SK-N-SH (cell line): ENCODE results near the gene ACAP3.

Source experiments
- CTCF ChIP-seq: fragments of 200-600 bp; sonication (generic); IDR thresholded peaks from 2 replicates; pipeline ENCODE4 v1.6.1; 2017; ENCODE audit warnings: antibody characterized with exemption, mild to moderate bottlenecking, moderate library complexity
- ELF1 ChIP-seq: IDR thresholded peaks from 2 replicates; pipeline ENCODE4 v1.4.0; 2012
- FOSL2 ChIP-seq: IDR thresholded peaks from 2 replicates; pipeline ENCODE4 v1.4.0; 2012; ENCODE audit warnings: low read depth, mild to moderate bottlenecking, moderate library complexity, borderline replicate concordance
- GABPA ChIP-seq: IDR thresholded peaks from 2 replicates; pipeline ENCODE4 v1.4.0; 2012; ENCODE audit warnings: low read depth, mild to moderate bottlenecking
- RAD21 ChIP-seq: IDR thresholded peaks from 2 replicates; pipeline ENCODE4 v1.6.1; 2012; ENCODE audit warnings: mild to moderate bottlenecking, low read length
- TAF1 ChIP-seq: IDR thresholded peaks from 2 replicates; pipeline ENCODE4 v1.6.1; 2012; ENCODE audit warnings: low read depth, mild to moderate bottlenecking, low read length, moderate library complexity, borderline replicate concordance
- YY1 ChIP-seq: IDR thresholded peaks from 2 replicates; pipeline ENCODE4 v1.4.0; 2012; ENCODE audit warnings: low read depth, mild to moderate bottlenecking
- ZBTB33 ChIP-seq: IDR thresholded peaks from 2 replicates; pipeline ENCODE4 v1.4.0; 2012; ENCODE audit warnings: low read depth, borderline replicate concordance

DNA sequence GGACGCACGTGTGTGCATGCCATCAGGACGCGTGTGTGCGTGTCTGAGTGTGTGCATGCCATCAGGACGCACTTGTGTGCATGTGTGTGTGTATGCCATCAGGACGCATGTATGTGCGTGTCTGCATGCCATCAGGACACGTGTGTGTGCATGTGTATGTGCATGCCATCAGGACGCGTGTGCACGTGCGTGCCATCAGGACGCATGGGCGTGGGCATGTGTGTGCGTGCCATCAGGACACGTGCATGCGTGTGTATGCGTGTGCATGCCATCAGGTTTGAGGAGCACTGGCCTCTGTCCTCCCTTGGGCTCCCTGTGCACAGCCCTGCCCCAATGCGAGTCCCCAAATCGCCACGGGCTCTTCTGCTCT lies 48.6 kb downstream of the ACAP3 start:
- no peak for TF ChIP-seq ZBTB33
- TF ChIP-seq FOSL2 = no peak
- TF ChIP-seq YY1 = no peak
- no peak for TF ChIP-seq CTCF
- no peak for TF ChIP-seq RAD21
- no peak for TF ChIP-seq TAF1
- TF ChIP-seq GABPA = no peak
- no peak for TF ChIP-seq ELF1
